Left hindlimb (tissue), 1 donor: Measurements from ENCODE around the gene ZFP36.
"Not testable (repeated sequence)": the region's sequence is repeated elsewhere in the genome, so short reads cannot be mapped to it uniquely, and the experiment has no call there.

Experiments used
- DNase-seq: peaks from one replicate; pipeline ENCODE4 v3.0.0-alpha.2; 2018

The ZFP36 gene

GRCh38 chr19:39406656-39407409 is at the start of gene ZFP36:
Gene ZFP36 (plus strand): TSS chr19:39406847. CDS start chr19:39406905, 58 bp downstream.
- peak; percentile 94 for DNase-seq

GRCh38 chr19:39359026-39359425 is 47.6 kb upstream of the ZFP36 start:
- no peak for DNase-seq

- no peak for DNase-seq
Observed at GRCh38 chr19:39360599-39360998, 46.0 kb upstream of the ZFP36 start.

GRCh38 chr19:39362682-39363657 is 43.7 kb upstream of the ZFP36 start:
- DNase-seq, result no peak

- DNase-seq, result peak; percentile 69
Observed at GRCh38 chr19:39363901-39364457, 42.7 kb upstream of the ZFP36 start.

GRCh38 chr19:39365531-39365930 is 41.1 kb upstream of the ZFP36 start:
- DNase-seq, result no peak

GRCh38 chr19:39369200-39369599 is 37.4 kb upstream of the ZFP36 start:
- DNase-seq, result no peak

GRCh38 chr19:39370735-39371134 is 35.9 kb upstream of the ZFP36 start:
- no peak for DNase-seq

GRCh38 chr19:39372047-39372802 is 34.4 kb upstream of the ZFP36 start:
- DNase-seq, result peak; percentile 92

GRCh38 chr19:39372941-39373340 is 33.7 kb upstream of the ZFP36 start:
- DNase-seq, result no peak

GRCh38 chr19:39375929-39376328 is 30.7 kb upstream of the ZFP36 start:
- no peak for DNase-seq

GRCh38 chr19:39377373-39378362 is 29.0 kb upstream of the ZFP36 start:
- DNase-seq, result no peak

GRCh38 chr19:39379366-39379765 is 27.3 kb upstream of the ZFP36 start:
- DNase-seq, result not testable (repeated sequence)

- no peak for DNase-seq
Observed at GRCh38 chr19:39379865-39380396, 26.7 kb upstream of the ZFP36 start.

- DNase-seq, result no peak
Observed at GRCh38 chr19:39380521-39381502, 25.8 kb upstream of the ZFP36 start.

- no peak for DNase-seq
Observed at GRCh38 chr19:39381910-39382611, 24.6 kb upstream of the ZFP36 start.

GRCh38 chr19:39382991-39383828 is 23.4 kb upstream of the ZFP36 start:
- DNase-seq, result no peak
